ENCODE data around the gene TDRD9.

- TF ChIP-seq POLR2A (IDR thresholded peaks at IDR 0.05; ENCODE audit: low read depth, low read length) = no peak
- no peak for TF ChIP-seq POLR2AphosphoS5 (IDR thresholded peaks at IDR 0.05; ENCODE audit: low read depth, low read length)
- no peak for TF ChIP-seq TAF1 (IDR thresholded peaks at IDR 0.05; ENCODE audit: borderline replicate concordance, low read depth, low read length)
These were observed 46.7 kb upstream of the TDRD9 start for GRCh38 chr14:103881268-103882201.

Measured in GM12892 (cell line).